K562 (cell line): ENCODE data around the gene LRRC31. TPM values are rescaled to one million over a fixed set of nuclear protein-coding genes. Genes with fewer than 3 reads are reported as not detected.

Experiments used
- ATAC-seq: fragments of 200-7000 bp; cut with Tn5 transposase; 3 replicates; pipeline ENCODE4 v1.9.1; 2020; ENCODE audit warnings: moderate library complexity
- BruUV-seq: library from RNA; stranded (reverse); fragments of 400-500 nt; replicated peaks from 2 replicates; lab custom pipeline; 2021; lab: Mats Ljungman, UMichigan
- CTCF ChIA-PET: fragments of 300-600 bp; formaldehyde crosslinking; extraction: SDS; loops from one replicate; lab custom pipeline; 2021; ENCODE audit warnings: low intra/inter-chr PET ratio; lab: Yijun Ruan, JAX
- POLR2A ChIA-PET: fragments of 300-600, 350-650 bp; sonication (Branson Sonifier 250); formaldehyde crosslinking; extraction: SDS; loops from one replicate; lab custom pipeline; 2021; ENCODE audit warnings: antibody characterized with exemption, inconsistent platforms; lab: Yijun Ruan, JAX
- DNase-seq, 4 experiments: peaks; one replicate each; pipeline versions ENCODE4 v3.0.0 to v3.0.0-alpha.2; 2011 to 2018; ENCODE audit warnings: low spot score in 3 of 4, mixed read lengths in 3 of 4; ENCODE audit errors: extremely low read depth in 1 of 4
- FAIRE-seq: peaks from 2 replicates; lab custom pipeline; 2011; peaks lifted over from hg19 to GRCh38; lab: Jason Lieb, UNC
- H2AFZ ChIP-seq: 2 replicates; pipeline ENCODE4 v1.6.0; 2011; ENCODE audit warnings: low read depth, low read length, control low read depth, inconsistent platforms
- H3K27ac ChIP-seq: fragments of 200-600 bp; 3 replicates; pipeline ENCODE4 v1.8.0; 2011; ENCODE audit warnings: low read depth, mild to moderate bottlenecking, control low read depth, inconsistent platforms, low read length, moderate library complexity, mixed read lengths; ENCODE audit errors: extremely low read depth
- H3K27me3 ChIP-seq, 2 experiments: fragments of 300-600 bp in 1 of 2; 2 replicates in 1 of 2; 3 replicates in 1 of 2; pipeline versions ENCODE4 v1.6.0 to v1.8.0; 2011; ENCODE audit warnings: inconsistent platforms in 2 of 2, low read length in 2 of 2, mild to moderate bottlenecking in 1 of 2, mixed read lengths in 1 of 2, moderate library complexity in 1 of 2; ENCODE audit not compliant: control insufficient read depth in 2 of 2, insufficient read depth in 2 of 2
- H3K36me3 ChIP-seq: fragments of 300-600 bp; 3 replicates; pipeline ENCODE4 v1.8.0; 2011; ENCODE audit warnings: mild to moderate bottlenecking, low read length, inconsistent platforms; ENCODE audit not compliant: control insufficient read depth, insufficient read depth
- H3K4me1 ChIP-seq, 2 experiments: fragments of 200-600 bp in 1 of 2; replicated peaks in 1 of 2; 2 replicates in 1 of 2; 3 replicates in 1 of 2; pipeline versions ENCODE4 v1.5.1 to v1.8.0; 2011; ENCODE audit warnings: inconsistent platforms in 2 of 2, low read length in 2 of 2, mild to moderate bottlenecking in 1 of 2, mixed read lengths in 1 of 2, moderate library complexity in 1 of 2; ENCODE audit not compliant: control insufficient read depth in 2 of 2, insufficient read depth in 2 of 2
- H3K4me2 ChIP-seq: 2 replicates; pipeline ENCODE4 v1.6.1; 2011; ENCODE audit warnings: low read length, control low read depth, inconsistent platforms, mixed read lengths; ENCODE audit not compliant: insufficient read depth
- H3K4me3 ChIP-seq: fragments of 200-600 bp; sonication (generic), shearing (Covaris generic); 2 replicates; pipeline ENCODE4 v1.5.1; 2016; ENCODE audit warnings: control low read depth, inconsistent platforms
- H3K79me2 ChIP-seq: fragments of 200-600 bp; 3 replicates; pipeline ENCODE4 v1.8.0; 2011; ENCODE audit warnings: low read length, inconsistent platforms; ENCODE audit not compliant: control insufficient read depth, insufficient read depth
- H3K9ac ChIP-seq, 2 experiments: 2 replicates each; pipeline versions ENCODE4 v1.6.0 to v1.6.1; 2011; ENCODE audit warnings: low read depth in 2 of 2, low read length in 2 of 2, control low read depth in 1 of 2, inconsistent platforms in 1 of 2, mild to moderate bottlenecking in 1 of 2, mixed read lengths in 1 of 2; ENCODE audit not compliant: insufficient read depth in 1 of 2
- H3K9me1 ChIP-seq: one replicate; pipeline ENCODE4 v1.6.0; 2011; ENCODE audit warnings: inconsistent platforms, mild to moderate bottlenecking, low read length, moderate library complexity; ENCODE audit not compliant: control insufficient read depth, insufficient read depth
- H3K9me3 ChIP-seq: replicated peaks from 2 replicates; pipeline ENCODE4 v1.5.1; 2011; ENCODE audit warnings: low read depth, low read length, inconsistent platforms; ENCODE audit not compliant: control insufficient read depth, insufficient read depth
- H4K20me1 ChIP-seq: replicated peaks from 2 replicates; pipeline ENCODE4 v1.6.1; 2011; ENCODE audit warnings: low read length, inconsistent platforms, mixed read lengths; ENCODE audit not compliant: control insufficient read depth, insufficient read depth
- ARID2 ChIP-seq: fragments of 450-650 bp; IDR thresholded peaks from 2 replicates; pipeline ENCODE4 v1.6.1; 2017; ENCODE audit warnings: antibody characterized with exemption, mild to moderate bottlenecking
- BRD4 ChIP-seq: fragments of 200-600 bp; sonication (generic); IDR thresholded peaks from 2 replicates; pipeline ENCODE4 v1.6.1; 2017; ENCODE audit warnings: inconsistent platforms
- CHCHD3 ChIP-seq: fragments of 250-450 bp; sonication (Bioruptor Pico); IDR thresholded peaks from 2 replicates; pipeline ENCODE4 v2.1.2; 2022; ENCODE audit warnings: mild to moderate bottlenecking
- ERF ChIP-seq: fragments of 450-650 bp; formaldehyde crosslinking; IDR thresholded peaks from 2 replicates; pipeline ENCODE4 v1.4.0; 2020; ENCODE audit warnings: mild to moderate bottlenecking, mixed read lengths
- KAT8 ChIP-seq: fragments of 450-650 bp; IDR thresholded peaks from 2 replicates; pipeline ENCODE4 v1.6.1; 2016; ENCODE audit warnings: low read depth, mild to moderate bottlenecking
- KLF16 ChIP-seq: IDR thresholded peaks from 2 replicates; pipeline ENCODE4 v1.6.1; 2016; ENCODE audit warnings: antibody characterized with exemption
- MXI1 ChIP-seq: IDR thresholded peaks from 2 replicates; pipeline ENCODE4 v1.6.1; 2011; ENCODE audit warnings: low read depth, mild to moderate bottlenecking, improper control_type of control experiment, low read length
- NELFE ChIP-seq: IDR thresholded peaks from 2 replicates; pipeline ENCODE4 v1.6.1; 2011; ENCODE audit warnings: mild to moderate bottlenecking; ENCODE audit not compliant: insufficient read depth, insufficient read length
- POLR2G ChIP-seq: fragments of 200-400 bp; formaldehyde crosslinking; IDR thresholded peaks from 2 replicates; pipeline ENCODE4 v1.6.1; 2017; ENCODE audit warnings: low read depth, mild to moderate bottlenecking, antibody characterized with exemption, low read length, moderate library complexity
- RFX5 ChIP-seq: IDR thresholded peaks from 2 replicates; pipeline ENCODE4 v1.6.1; 2011; ENCODE audit warnings: low read depth, mild to moderate bottlenecking, improper control_type of control experiment, low read length
- SREBF2 ChIP-seq: sonication (generic); formaldehyde crosslinking; IDR thresholded peaks from 2 replicates; pipeline ENCODE4 v1.4.0; 2020; ENCODE audit warnings: mild to moderate bottlenecking, missing genetic modification reagents
- SRSF3 ChIP-seq: fragments of 200-400 bp; formaldehyde crosslinking; IDR thresholded peaks from 2 replicates; pipeline ENCODE4 v1.6.1; 2016; ENCODE audit warnings: mild to moderate bottlenecking, low read length, moderate library complexity; ENCODE audit not compliant: insufficient read depth
- YY1 ChIP-seq, 3 experiments: IDR thresholded peaks; 2 replicates each; pipeline ENCODE4 v1.6.1; 2011; ENCODE audit warnings: low read length in 2 of 3, mild to moderate bottlenecking in 2 of 3, moderate library complexity in 2 of 3, borderline replicate concordance in 1 of 3, control low read depth in 1 of 3, low read depth in 1 of 3; ENCODE audit not compliant: insufficient read depth in 3 of 3, insufficient replicate concordance in 2 of 3, control insufficient read depth in 1 of 3, insufficient read length in 1 of 3; ENCODE audit errors: extremely low read depth in 1 of 3
- ZNF165 ChIP-seq: fragments of 250-450 bp; sonication (Bioruptor Pico); IDR thresholded peaks from 2 replicates; pipeline ENCODE4 v1.4.0; 2020; ENCODE audit warnings: borderline replicate concordance
- ZNF174 ChIP-seq: fragments of 250-450 bp; sonication (Bioruptor Pico); IDR thresholded peaks from 2 replicates; pipeline ENCODE4 v1.4.0; 2020; ENCODE audit warnings: mild to moderate bottlenecking
- ZNF232 ChIP-seq: sonication (generic); formaldehyde crosslinking; IDR thresholded peaks from 2 replicates; pipeline ENCODE4 v1.8.0; 2022; ENCODE audit warnings: mild to moderate bottlenecking, missing genetic modification reagents
- ZNF311 ChIP-seq: fragments of 250-450 bp; sonication (Bioruptor Pico); IDR thresholded peaks from 2 replicates; pipeline ENCODE4 v1.4.0; 2020; ENCODE audit warnings: mild to moderate bottlenecking, moderate library complexity
- WGBS: fragments of 100-300 bp; shearing (Covaris generic); methylation state at CpG from one replicate; pipeline ENCODE4 v1.1.6; 2016; ENCODE audit warnings: low coverage, mixed read lengths; ENCODE audit not compliant: insufficient coverage; ENCODE audit errors: missing lambda C conversion rate; 5-methylcytosine and 5-hydroxymethylcytosine counted together
- in situ Hi-C: fragments of 300-500 bp; cut with MboI; formaldehyde crosslinking; loops from 4 replicates; pipeline ENCODE4 v1.15.0; 2018; ENCODE audit warnings: inconsistent platforms, mixed read lengths
- intact Hi-C: fragments of 100-400 bp; cut with micrococcal nuclease; formaldehyde crosslinking; loops from 2 replicates; pipeline ENCODE4 v1.14.2; 2022
- polyA plus RNA-seq, 8 experiments: library from polyadenylated mRNA; depleted of rRNA in 4 of 8; stranded (reverse) in 5 of 8; unstranded in 3 of 8; fragments of >200 nt; fragmentation: Nextera tagmentation in 2 of 8; fragmentation: Illumina TruSeq in 1 of 8; extraction: Ambion mirVana in 2 of 8; extraction: Trizol in 1 of 8; gene quantifications; 2 replicates each; pipeline versions ENCODE4 v1.2.1 to v1.2.3, GENCODE V29; 2011 to 2014; ENCODE audit warnings: inconsistent platforms in 1 of 8, missing spikeins in 1 of 8
- total RNA-seq, 7 experiments: library from RNA; depleted of rRNA in 6 of 7; stranded (reverse); fragments of >200 nt in 6 of 7; fragmentation: Illumina TruSeq in 2 of 7; extraction: Trizol in 2 of 7; gene quantifications; 2 replicates each; pipeline versions ENCODE4 v1.2.1 to v1.2.3, GENCODE V29; 2011 to 2021; ENCODE audit warnings: low replicate concordance in 1 of 7
- TF ChIP-seq, protein P1 (sequence below): sonication (generic); formaldehyde crosslinking; IDR thresholded peaks from 2 replicates; pipeline ENCODE4 v1.8.1; 2022; ENCODE audit warnings: missing genetic modification reagents
- TF ChIP-seq, protein P2 (sequence below): sonication (generic); formaldehyde crosslinking; IDR thresholded peaks from 2 replicates; pipeline ENCODE4 v1.8.0; 2022; ENCODE audit warnings: missing genetic modification reagents, mild to moderate bottlenecking, borderline replicate concordance
- TF ChIP-seq, protein P3 (sequence below): fragments of 250-450 bp; sonication (Bioruptor Pico); IDR thresholded peaks from 2 replicates; pipeline ENCODE4 v1.5.0; 2020; ENCODE audit warnings: mild to moderate bottlenecking, borderline replicate concordance

LRRC31 gene
- total and polyA plus RNA-seq, 9 of the 15 experiments (the other 6 are each of a cell fraction or from before 2014, with no cell fraction given), result not detected

DNA sequence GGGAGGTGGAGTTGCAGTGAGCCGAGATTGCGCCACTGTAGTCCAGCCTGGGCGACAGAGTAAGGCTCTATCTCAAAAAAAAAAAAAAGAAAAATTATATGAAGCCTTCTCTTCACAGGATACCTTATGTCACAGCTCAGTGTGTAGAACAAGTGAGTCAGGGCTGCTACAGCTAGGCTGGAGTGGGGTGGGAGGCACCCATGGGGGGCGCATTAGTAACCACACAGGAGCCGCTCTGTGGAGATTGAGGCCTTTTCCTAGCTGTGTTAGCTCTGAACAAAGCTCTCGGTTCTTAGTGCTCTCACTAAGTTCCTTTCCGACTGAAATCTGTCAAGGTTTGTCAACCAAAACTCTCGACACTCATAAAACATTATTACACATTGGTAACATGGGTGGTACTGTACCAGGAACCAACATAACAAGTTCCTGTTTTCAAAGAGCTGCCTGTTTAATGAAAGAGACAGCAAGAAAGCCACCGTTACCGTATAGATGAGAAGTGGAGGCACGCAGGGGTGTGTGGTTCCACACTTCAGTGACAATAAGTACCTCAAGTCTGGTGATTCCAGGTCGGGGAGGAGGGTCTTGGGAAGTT is 4.5 kb downstream of the LRRC31 start:
- intact Hi-C loops, result loop anchor here (10.0 kb wide), 1 partner anchor 440 kb away; no protein-coding TSS in a partner anchor
- H3K9me1 ChIP-seq, result no peaks in the 10 kb centered on the region
- TF ChIP-seq, protein P1, sequence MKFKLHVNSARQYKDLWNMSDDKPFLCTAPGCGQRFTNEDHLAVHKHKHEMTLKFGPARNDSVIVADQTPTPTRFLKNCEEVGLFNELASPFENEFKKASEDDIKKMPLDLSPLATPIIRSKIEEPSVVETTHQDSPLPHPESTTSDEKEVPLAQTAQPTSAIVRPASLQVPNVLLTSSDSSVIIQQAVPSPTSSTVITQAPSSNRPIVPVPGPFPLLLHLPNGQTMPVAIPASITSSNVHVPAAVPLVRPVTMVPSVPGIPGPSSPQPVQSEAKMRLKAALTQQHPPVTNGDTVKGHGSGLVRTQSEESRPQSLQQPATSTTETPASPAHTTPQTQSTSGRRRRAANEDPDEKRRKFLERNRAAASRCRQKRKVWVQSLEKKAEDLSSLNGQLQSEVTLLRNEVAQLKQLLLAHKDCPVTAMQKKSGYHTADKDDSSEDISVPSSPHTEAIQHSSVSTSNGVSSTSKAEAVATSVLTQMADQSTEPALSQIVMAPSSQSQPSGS, result no peak
- TF ChIP-seq ZNF165 (CRISPR knock-in tag) (no peak), MXI1 (no peak), KLF16 (no peak), SRSF3 (no peak), ZNF174 (CRISPR knock-in tag) (no peak), ERF (CRISPR knock-in tag) (no peak), BRD4 (no peak), RFX5 (no peak), YY1 (IDR thresholded peaks at IDR 0.05; ENCODE audit: borderline replicate concordance in 1 of 3, control insufficient read depth in 1 of 3, extremely low read depth in 1 of 3, insufficient read depth in 3 of 3, insufficient read length in 1 of 3, insufficient replicate concordance in 2 of 3, low read depth in 1 of 3, low read length in 2 of 3) (no peak), ZNF311 (CRISPR knock-in tag) (no peak), CHCHD3 (no peak), ZNF232 (no peak), ARID2 (no peak), POLR2G (no peak), SREBF2 (no peak), NELFE (no peak), KAT8 (no peak)
- TF ChIP-seq, protein P2, sequence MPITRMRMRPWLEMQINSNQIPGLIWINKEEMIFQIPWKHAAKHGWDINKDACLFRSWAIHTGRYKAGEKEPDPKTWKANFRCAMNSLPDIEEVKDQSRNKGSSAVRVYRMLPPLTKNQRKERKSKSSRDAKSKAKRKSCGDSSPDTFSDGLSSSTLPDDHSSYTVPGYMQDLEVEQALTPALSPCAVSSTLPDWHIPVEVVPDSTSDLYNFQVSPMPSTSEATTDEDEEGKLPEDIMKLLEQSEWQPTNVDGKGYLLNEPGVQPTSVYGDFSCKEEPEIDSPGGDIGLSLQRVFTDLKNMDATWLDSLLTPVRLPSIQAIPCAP (CRISPR knock-in tag), result no peak
- TF ChIP-seq, protein P3, sequence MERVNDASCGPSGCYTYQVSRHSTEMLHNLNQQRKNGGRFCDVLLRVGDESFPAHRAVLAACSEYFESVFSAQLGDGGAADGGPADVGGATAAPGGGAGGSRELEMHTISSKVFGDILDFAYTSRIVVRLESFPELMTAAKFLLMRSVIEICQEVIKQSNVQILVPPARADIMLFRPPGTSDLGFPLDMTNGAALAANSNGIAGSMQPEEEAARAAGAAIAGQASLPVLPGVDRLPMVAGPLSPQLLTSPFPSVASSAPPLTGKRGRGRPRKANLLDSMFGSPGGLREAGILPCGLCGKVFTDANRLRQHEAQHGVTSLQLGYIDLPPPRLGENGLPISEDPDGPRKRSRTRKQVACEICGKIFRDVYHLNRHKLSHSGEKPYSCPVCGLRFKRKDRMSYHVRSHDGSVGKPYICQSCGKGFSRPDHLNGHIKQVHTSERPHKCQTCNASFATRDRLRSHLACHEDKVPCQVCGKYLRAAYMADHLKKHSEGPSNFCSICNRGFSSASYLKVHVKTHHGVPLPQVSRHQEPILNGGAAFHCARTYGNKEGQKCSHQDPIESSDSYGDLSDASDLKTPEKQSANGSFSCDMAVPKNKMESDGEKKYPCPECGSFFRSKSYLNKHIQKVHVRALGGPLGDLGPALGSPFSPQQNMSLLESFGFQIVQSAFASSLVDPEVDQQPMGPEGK (CRISPR knock-in tag), result no peak
- TF ChIP-seq, all 486 proteins: peak for 0
- Histone ChIP-seq H3K4me2 (no peak overlapping the region), H3K9ac (no peak overlapping the region), H3K36me3 (no peaks in the 10 kb centered on the region), H3K4me3 (no peak overlapping the region), H2AFZ (0 out of 2 replicates have a peak overlapping the region, but pooled peaks have one; percentile 27), H3K79me2 (no peaks in the 10 kb centered on the region), H3K9me3 (no peaks in the 10 kb centered on the region), H4K20me1 (no peaks in the 10 kb centered on the region), H3K27ac (no peak overlapping the region), H3K4me1 (no peaks in the 10 kb centered on the region; a peak in 1 of 5 replicates), H3K27me3 (no peaks in the 10 kb centered on the region)
- FAIRE-seq (no peak), DNase-seq (no peak), ATAC-seq (no peak)
- 38% methylated on average over 12 of the region's 12 CpGs for WGBS
- in situ Hi-C loops, result no loop called here
- no TSS peak for BruUV-seq
- POLR2A ChIA-PET, result no interaction called here
- CTCF ChIA-PET, result no interaction called here
